H1 (cell line): Measurements from ENCODE around the gene GRM1. TPM values are rescaled to one million over a fixed set of nuclear protein-coding genes. Genes with fewer than 3 reads are reported as not detected.

Experiments used
- CTCF ChIA-PET: fragments of 300-600 bp; sonication (Branson Sonifier 250); formaldehyde crosslinking; loops from one replicate; lab custom pipeline; 2021; ENCODE audit not compliant: partially characterized antibody; lab: Charles Lee
- POLR2A ChIA-PET: fragments of 300-600 bp; sonication (Branson Sonifier 250); formaldehyde crosslinking; loops from one replicate; lab custom pipeline; 2021; ENCODE audit warnings: inconsistent platforms; ENCODE audit not compliant: partially characterized antibody; lab: Charles Lee
- DNase-seq, 2 experiments: peaks; one replicate each; pipeline versions ENCODE4 v3.0.0 to v3.0.0-alpha.2; 2010 to 2022; ENCODE audit warnings: low spot score in 2 of 2, low read depth in 1 of 2, mixed read lengths in 1 of 2
- FAIRE-seq: peaks from 2 replicates; lab custom pipeline; 2011; peaks lifted over from hg19 to GRCh38; lab: Jason Lieb, UNC
- H2AFZ ChIP-seq: 2 replicates; pipeline ENCODE4 v1.8.1; 2012; ENCODE audit warnings: low read length, inconsistent platforms
- H2AK5ac ChIP-seq: 2 replicates; pipeline ENCODE4 v1.6.1; 2013; ENCODE audit warnings: low read depth, low read length
- H2BK120ac ChIP-seq: replicated peaks from 2 replicates; pipeline ENCODE3; 2013; ENCODE audit warnings: low read depth, low read length, inconsistent platforms
- H2BK12ac ChIP-seq: 2 replicates; pipeline ENCODE4 v1.6.1; 2013; ENCODE audit warnings: low read depth, low read length
- H2BK15ac ChIP-seq: 2 replicates; pipeline ENCODE4 v1.6.1; 2013; ENCODE audit warnings: low read length
- H2BK20ac ChIP-seq: 2 replicates; pipeline ENCODE4 v1.6.1; 2013; ENCODE audit warnings: low read length
- H2BK5ac ChIP-seq: 2 replicates; pipeline ENCODE4 v1.6.1; 2013; ENCODE audit warnings: low read depth, low read length
- H3K14ac ChIP-seq: 2 replicates; pipeline ENCODE4 v1.6.1; 2013; ENCODE audit warnings: inconsistent platforms; ENCODE audit not compliant: insufficient read length
- H3K18ac ChIP-seq: 2 replicates; pipeline ENCODE4 v1.6.1; 2013; ENCODE audit warnings: low read length; ENCODE audit errors: extremely low read depth
- H3K23ac ChIP-seq: 2 replicates; pipeline ENCODE4 v1.6.1; 2013; ENCODE audit warnings: inconsistent platforms; ENCODE audit not compliant: insufficient read length
- H3K23me2 ChIP-seq: 2 replicates; pipeline ENCODE4 v1.6.1; 2013; ENCODE audit warnings: low read depth, low read length
- H3K27ac ChIP-seq: 2 replicates; pipeline ENCODE4 v1.6.1; 2011; ENCODE audit warnings: low read depth, low read length, inconsistent platforms
- H3K27me3 ChIP-seq, 4 experiments: replicated peaks in 1 of 4; 1 replicate in 1 of 4; 2 replicates in 3 of 4; pipeline versions ENCODE4 v1.6.1 to v1.8.1; 2011 to 2013; ENCODE audit warnings: low read length in 3 of 4, mild to moderate bottlenecking in 3 of 4, inconsistent platforms in 2 of 4, mixed read lengths in 2 of 4, moderate library complexity in 1 of 4; ENCODE audit not compliant: control insufficient read depth in 3 of 4, insufficient read depth in 3 of 4; ENCODE audit errors: extremely low read depth in 1 of 4
- H3K36me3 ChIP-seq, 4 experiments: 2 replicates each; pipeline versions ENCODE4 v1.6.1 to v1.8.1; 2011 to 2013; ENCODE audit warnings: mild to moderate bottlenecking in 4 of 4, low read length in 3 of 4, moderate library complexity in 2 of 4, control low read depth in 1 of 4, inconsistent platforms in 1 of 4; ENCODE audit not compliant: insufficient read depth in 4 of 4, control insufficient read depth in 2 of 4
- H3K4ac ChIP-seq: replicated peaks from 2 replicates; pipeline ENCODE3; 2013; ENCODE audit warnings: low read length, low read depth, mixed read lengths, inconsistent platforms; ENCODE audit not compliant: insufficient read length
- H3K4me1 ChIP-seq, 4 experiments: replicated peaks in 1 of 4; 1 replicate in 1 of 4; 2 replicates in 3 of 4; pipeline versions ENCODE4 v1.6.1 to v1.8.1; 2011 to 2013; ENCODE audit warnings: low read length in 3 of 4, inconsistent platforms in 2 of 4, mixed read lengths in 1 of 4; ENCODE audit not compliant: insufficient read depth in 4 of 4, control insufficient read depth in 3 of 4
- H3K4me2 ChIP-seq, 2 experiments: 2 replicates each; pipeline versions ENCODE4 v1.6.1 to v1.8.1; 2011 to 2013; ENCODE audit warnings: low read depth in 2 of 2, low read length in 2 of 2, control low read depth in 1 of 2, inconsistent platforms in 1 of 2, mild to moderate bottlenecking in 1 of 2; ENCODE audit not compliant: insufficient read depth in 1 of 2
- H3K4me3 ChIP-seq, 4 experiments: fragments of 200-600, 300-600 bp in 1 of 4; sonication (generic), shearing (Covaris generic), sonication (Bioruptor Twin) in 1 of 4; 2 replicates each; pipeline versions ENCODE4 v1.5.1 to v1.8.1; 2011 to 2016; ENCODE audit warnings: low read length in 4 of 4, low read depth in 3 of 4, control low read depth in 2 of 4, inconsistent platforms in 2 of 4, mild to moderate bottlenecking in 2 of 4, mixed read lengths in 1 of 4, moderate library complexity in 1 of 4; ENCODE audit not compliant: insufficient read depth in 2 of 4; ENCODE audit errors: extremely low read depth in 1 of 4
- H3K56ac ChIP-seq: replicated peaks from 2 replicates; pipeline ENCODE3; 2013; ENCODE audit warnings: low read depth, mild to moderate bottlenecking, mixed read lengths, low read length, inconsistent platforms; ENCODE audit not compliant: insufficient read length
- H3K79me1 ChIP-seq: 2 replicates; pipeline ENCODE4 v1.6.1; 2013; ENCODE audit warnings: low read depth, low read length, control low read depth
- H3K79me2 ChIP-seq, 2 experiments: 2 replicates each; pipeline versions ENCODE4 v1.6.1 to v1.8.1; 2012 to 2013; ENCODE audit warnings: low read length in 2 of 2, mild to moderate bottlenecking in 2 of 2, inconsistent platforms in 1 of 2; ENCODE audit not compliant: insufficient read depth in 2 of 2, control insufficient read depth in 1 of 2
- H3K9ac ChIP-seq, 4 experiments: replicated peaks in 1 of 4; 1 replicate in 1 of 4; 2 replicates in 3 of 4; pipeline versions ENCODE4 v1.6.1 to v1.8.1; 2011 to 2013; ENCODE audit warnings: low read depth in 3 of 4, low read length in 3 of 4, control low read depth in 2 of 4, mild to moderate bottlenecking in 2 of 4, moderate library complexity in 2 of 4, inconsistent platforms in 1 of 4; ENCODE audit errors: extremely low read depth in 1 of 4
- H3K9me3 ChIP-seq, 2 experiments: 2 replicates each; pipeline versions ENCODE4 v1.6.1 to v1.8.1; 2012 to 2013; ENCODE audit warnings: mild to moderate bottlenecking in 2 of 2, moderate library complexity in 2 of 2, control low read depth in 1 of 2, inconsistent platforms in 1 of 2, low read depth in 1 of 2, low read length in 1 of 2, mixed read lengths in 1 of 2; ENCODE audit not compliant: insufficient read depth in 2 of 2
- H4K20me1 ChIP-seq, 2 experiments: replicated peaks in 1 of 2; 2 replicates each; pipeline versions ENCODE3 to v1.8.1; 2011 to 2013; ENCODE audit warnings: inconsistent platforms in 2 of 2, low read length in 2 of 2, mild to moderate bottlenecking in 1 of 2; ENCODE audit not compliant: insufficient read depth in 2 of 2, control insufficient read depth in 1 of 2
- H4K5ac ChIP-seq: 2 replicates; pipeline ENCODE4 v1.6.1; 2013; ENCODE audit warnings: low read length, low read depth, mixed read lengths, inconsistent platforms; ENCODE audit not compliant: insufficient read length
- H4K8ac ChIP-seq: 2 replicates; pipeline ENCODE4 v1.8.0; 2013; ENCODE audit warnings: mild to moderate bottlenecking, moderate library complexity, low read length, inconsistent platforms; ENCODE audit not compliant: insufficient read depth; ENCODE audit errors: extremely low read depth
- H4K91ac ChIP-seq: replicated peaks from 2 replicates; pipeline ENCODE3; 2013; ENCODE audit warnings: low read length, mixed read lengths, inconsistent platforms; ENCODE audit not compliant: insufficient read length
- BCL11A ChIP-seq, 2 experiments: IDR thresholded peaks; one replicate each; pipeline ENCODE4 v1.6.1; 2011; ENCODE audit warnings: low read depth in 2 of 2, low read length in 2 of 2, mild to moderate bottlenecking in 2 of 2
- SP4 ChIP-seq: IDR thresholded peaks from 2 replicates; pipeline ENCODE4 v1.6.1; 2012; ENCODE audit warnings: low read length, inconsistent platforms
- WGBS, 2 experiments: shearing (Covaris generic) in 1 of 2; methylation state at CpG; one replicate each; pipeline versions ENCODE4 v1.1.6 to v1.1.7; 2013 to 2015; ENCODE audit warnings: low lambda C conversion rate in 2 of 2, mixed read lengths in 2 of 2, inconsistent platforms in 1 of 2, low coverage in 1 of 2, missing lambda C conversion rate in 1 of 2; ENCODE audit not compliant: insufficient replicate concordance in 2 of 2, insufficient coverage in 1 of 2, insufficient read length in 1 of 2; ENCODE audit errors: extremely low coverage in 1 of 2, missing lambda C conversion rate in 1 of 2; 5-methylcytosine and 5-hydroxymethylcytosine counted together
- polyA plus RNA-seq, 7 experiments: library from polyadenylated mRNA; depleted of rRNA in 3 of 7; stranded (reverse) in 5 of 7; unstranded in 2 of 7; fragments of >200 nt in 5 of 7; fragments of 200-250 nt in 2 of 7; gene quantifications; 1 replicate in 5 of 7; 2 replicates in 1 of 7; 4 replicates in 1 of 7; pipeline versions ENCODE4 v1.2.1 to v1.2.3, GENCODE V29; 2011 to 2013; ENCODE audit warnings: missing spikeins in 2 of 7, mixed read lengths in 2 of 7
- total RNA-seq: library from RNA; stranded (reverse); fragmentation: NEBNext Ultra II Directional; extraction: Animal tissue kit (Norgen Biotek cat#: 25700); gene quantifications from 2 replicates; pipeline ENCODE4 v1.2.1, GENCODE V29; 2021

The GRM1 gene
- total and polyA plus RNA-seq, 2 of the 8 experiments (the other 6 are each of a cell fraction or from before 2014, with no cell fraction given), result 0.15 to 1.3 TPM

- no peak for DNase-seq
- Histone ChIP-seq H2BK120ac (no peak overlapping the region), H4K91ac (no peak overlapping the region), H2BK15ac (no peak overlapping the region), H2BK12ac (no peak overlapping the region), H3K23ac (no peak overlapping the region), H3K9me3 (no peaks in the 10 kb centered on the region), H3K27ac (no peak overlapping the region), H2AFZ (no peak overlapping the region), H4K5ac (no peak overlapping the region), H3K79me2 (no peaks in the 10 kb centered on the region), H4K8ac (no peak overlapping the region), H3K18ac (no peak overlapping the region), H2AK5ac (no peak overlapping the region), H3K4me3 (no peak overlapping the region), H3K4me1 (no peaks in the 10 kb centered on the region), H2BK5ac (no peak overlapping the region), H4K20me1 (no peaks in the 10 kb centered on the region), H3K36me3 (no peaks in the 10 kb centered on the region), H3K23me2 (0 out of 2 replicates have a peak, but pooled peaks cover 2% of the 10 kb centered on the region), H3K4ac (no peak overlapping the region), H3K4me2 (no peak overlapping the region), H2BK20ac (no peak overlapping the region), H3K9ac (no peak overlapping the region), H3K56ac (no peak overlapping the region), H3K79me1 (no peaks in the 10 kb centered on the region), H3K14ac (no peak overlapping the region), H3K27me3 (no peaks in the 10 kb centered on the region)
- no peak for FAIRE-seq
- no peak for TF ChIP-seq BCL11A (IDR thresholded peaks at IDR 0.05; ENCODE audit: low read depth in 2 of 2, low read length in 2 of 2)
- TF ChIP-seq SP4, result no peak
- POLR2A ChIA-PET, result no interaction called here
- WGBS, 2 experiments, result 93% methylated on average over 4 of the region's 4 CpGs; no CpG with 5 or more reads in 1 of the 2 experiments
- CTCF ChIA-PET, result interaction anchor here (0.9 kb wide), 1 partner anchor 9 kb away, joined by 3 read pairs; no protein-coding TSS in a partner anchor
These were observed 49.1 kb downstream of the GRM1 start for GRCh38 chr6:146077992-146078391.
